VCaP (cell line): ENCODE measurements around the gene CCNB1.

Experiments used
- H3K27ac ChIP-seq: fragments of 450-650 bp; 2 replicates; pipeline ENCODE4 v1.5.1; 2017
- TF ChIP-seq, protein P1 (sequence below): fragments of 450-650 bp; conservative IDR thresholded peaks from 2 replicates; pipeline ENCODE4 v1.5.1; 2017; ENCODE audit warnings: mild to moderate bottlenecking, moderate library complexity

CCNB1 gene

DNA sequence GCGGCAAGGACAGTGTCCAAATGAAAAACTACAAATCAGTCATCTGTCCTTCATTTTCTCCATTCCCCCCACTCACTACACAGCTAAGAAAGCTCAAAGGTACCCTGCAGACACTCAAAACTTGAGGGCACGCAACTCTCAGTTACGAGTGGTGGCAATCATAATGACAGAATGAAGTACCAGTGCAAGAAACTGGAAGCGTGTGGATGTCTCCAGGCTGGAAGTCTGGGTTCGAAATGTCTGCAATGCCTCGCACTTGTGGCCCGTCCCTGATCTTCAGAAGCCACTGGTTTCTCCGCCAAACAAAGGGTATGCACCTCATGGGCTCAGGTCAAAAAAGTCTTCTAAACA, 21.8 kb downstream of the CCNB1 start:
- peak overlapping the region; percentile 84 for H3K27ac ChIP-seq
- TF ChIP-seq, protein P1, sequence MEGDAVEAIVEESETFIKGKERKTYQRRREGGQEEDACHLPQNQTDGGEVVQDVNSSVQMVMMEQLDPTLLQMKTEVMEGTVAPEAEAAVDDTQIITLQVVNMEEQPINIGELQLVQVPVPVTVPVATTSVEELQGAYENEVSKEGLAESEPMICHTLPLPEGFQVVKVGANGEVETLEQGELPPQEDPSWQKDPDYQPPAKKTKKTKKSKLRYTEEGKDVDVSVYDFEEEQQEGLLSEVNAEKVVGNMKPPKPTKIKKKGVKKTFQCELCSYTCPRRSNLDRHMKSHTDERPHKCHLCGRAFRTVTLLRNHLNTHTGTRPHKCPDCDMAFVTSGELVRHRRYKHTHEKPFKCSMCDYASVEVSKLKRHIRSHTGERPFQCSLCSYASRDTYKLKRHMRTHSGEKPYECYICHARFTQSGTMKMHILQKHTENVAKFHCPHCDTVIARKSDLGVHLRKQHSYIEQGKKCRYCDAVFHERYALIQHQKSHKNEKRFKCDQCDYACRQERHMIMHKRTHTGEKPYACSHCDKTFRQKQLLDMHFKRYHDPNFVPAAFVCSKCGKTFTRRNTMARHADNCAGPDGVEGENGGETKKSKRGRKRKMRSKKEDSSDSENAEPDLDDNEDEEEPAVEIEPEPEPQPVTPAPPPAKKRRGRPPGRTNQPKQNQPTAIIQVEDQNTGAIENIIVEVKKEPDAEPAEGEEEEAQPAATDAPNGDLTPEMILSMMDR: no peak

DNA sequence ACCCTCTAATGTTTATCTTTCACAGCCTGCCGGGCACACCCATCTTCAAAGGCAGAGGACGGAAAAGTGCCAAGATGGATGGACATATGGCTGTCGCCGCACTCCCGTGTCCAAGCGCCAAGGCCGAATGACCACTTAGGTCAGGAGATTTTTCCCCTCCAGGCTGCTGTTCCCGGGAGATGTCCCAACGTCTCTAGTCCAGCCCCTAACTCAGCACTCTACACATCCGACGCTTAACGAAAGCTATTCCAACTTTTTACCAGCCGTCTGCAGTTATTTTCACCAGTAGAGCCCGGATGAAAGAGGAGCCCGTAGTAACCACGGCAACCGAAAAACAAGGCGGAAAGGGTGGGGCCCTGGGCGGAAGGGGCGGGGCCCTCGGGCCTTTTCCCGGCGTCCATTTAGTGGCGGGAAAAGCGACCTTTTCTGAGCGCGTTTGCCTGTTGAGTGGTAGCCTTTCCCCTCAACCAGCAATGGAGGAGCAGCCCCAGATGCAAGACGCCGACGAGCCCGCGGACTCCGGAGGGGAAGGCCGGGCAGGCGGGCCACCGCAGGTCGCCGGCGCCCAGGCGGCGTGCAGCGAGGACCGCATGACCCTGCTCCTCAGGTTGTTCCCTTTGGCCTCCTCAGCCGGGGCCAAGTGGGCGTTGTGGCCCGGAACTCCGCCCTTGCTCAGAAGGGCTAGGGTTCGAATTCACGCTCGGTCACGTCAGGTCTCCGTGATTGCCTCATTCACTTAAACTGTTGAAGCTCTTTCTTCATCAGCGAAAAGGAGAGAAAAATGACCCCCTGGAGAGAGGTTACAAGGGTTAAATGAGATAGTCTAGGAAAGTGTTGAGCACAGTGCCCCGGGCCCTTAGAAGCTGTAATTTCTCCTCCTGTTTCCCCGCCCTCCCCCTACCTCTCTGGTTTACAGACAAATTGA, 22.5 kb downstream of the CCNB1 start, which contains the start of gene CENPH:
Gene CENPH, plus strand, starts transcription at position 422 of the 925 bp plus-strand sequence. Its CDS starts 52 bp downstream, at position 474.
- peak within 1 kb of the TSS; percentile 84 for H3K27ac ChIP-seq
- TF ChIP-seq, protein P1: no peak

DNA sequence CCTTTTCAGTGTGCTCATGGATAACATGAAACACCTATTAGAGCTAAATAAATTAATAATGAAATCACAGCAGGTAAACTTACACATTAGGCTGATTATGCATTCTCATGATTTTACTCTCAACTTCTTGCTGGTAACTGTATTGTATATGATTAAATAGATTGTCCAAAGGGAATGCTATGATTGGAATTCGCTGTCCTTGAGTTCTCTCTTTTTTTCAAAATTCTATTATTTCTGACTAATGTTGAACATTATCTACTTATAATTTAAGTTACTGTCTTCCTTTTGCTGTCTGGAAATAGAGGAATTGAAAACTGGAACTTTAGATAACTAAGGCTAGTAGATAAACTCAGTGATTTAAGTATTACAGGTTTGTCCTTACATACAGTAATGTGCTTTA, 35.5 kb downstream of the CCNB1 start:
- TF ChIP-seq, protein P1: no peak

DNA sequence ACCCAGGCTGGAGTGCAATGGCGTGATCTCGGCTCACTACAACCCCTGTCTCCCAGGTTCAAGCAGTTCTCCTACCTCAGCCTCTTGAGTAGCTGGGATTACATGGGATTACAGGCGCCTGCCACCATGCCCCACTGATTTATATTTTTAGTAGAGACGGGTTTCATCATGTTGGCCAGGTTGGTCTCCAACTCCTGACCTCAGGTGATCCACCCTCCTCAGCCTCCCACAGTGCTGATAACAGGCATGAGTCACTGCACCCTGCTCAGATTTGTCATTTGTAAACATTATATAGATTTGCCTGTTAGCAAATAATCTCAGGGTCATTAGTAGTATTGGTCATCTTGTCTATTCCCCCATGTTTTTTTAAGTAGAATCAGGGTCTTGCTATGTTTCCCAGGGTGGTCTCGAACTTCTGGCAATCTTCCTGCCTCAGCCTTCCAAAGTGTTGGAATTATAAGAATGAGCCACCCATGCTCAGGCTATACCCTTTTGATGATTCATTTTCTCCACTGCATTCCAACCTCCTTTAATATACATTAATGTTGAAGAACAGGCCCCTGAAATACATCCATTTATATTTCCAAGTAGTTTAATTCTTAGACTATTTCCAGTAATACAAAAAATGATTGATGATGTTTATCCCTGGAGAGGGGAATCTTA, 39.7 kb downstream of the CCNB1 start:
- TF ChIP-seq, protein P1: no peak
- H3K27ac ChIP-seq: no peak overlapping the region

More for the DNA sequence above, 35.5 kb downstream of the CCNB1 start:
- H3K27ac ChIP-seq: no peak overlapping the region

DNA sequence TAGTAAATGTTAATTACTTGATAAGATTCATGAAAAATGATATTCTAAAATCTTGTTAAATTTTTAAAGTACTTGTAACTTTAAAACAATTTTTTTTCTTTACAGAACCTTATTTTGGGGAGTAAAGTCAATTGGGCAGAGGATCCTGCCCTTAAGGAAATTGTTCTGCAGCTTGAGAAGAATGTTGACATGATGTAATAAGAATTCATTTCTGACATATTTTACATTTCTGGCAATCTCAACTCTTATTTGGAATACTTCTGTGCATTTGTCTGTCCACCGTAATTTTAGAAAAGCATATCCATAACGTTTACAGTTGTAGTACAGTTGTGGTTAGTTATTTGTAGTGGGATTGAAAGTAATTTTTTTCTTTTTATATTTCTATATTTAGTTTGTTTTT, 42.7 kb downstream of the CCNB1 start:
- TF ChIP-seq, protein P1: no peak
- no peak overlapping the region for H3K27ac ChIP-seq

DNA sequence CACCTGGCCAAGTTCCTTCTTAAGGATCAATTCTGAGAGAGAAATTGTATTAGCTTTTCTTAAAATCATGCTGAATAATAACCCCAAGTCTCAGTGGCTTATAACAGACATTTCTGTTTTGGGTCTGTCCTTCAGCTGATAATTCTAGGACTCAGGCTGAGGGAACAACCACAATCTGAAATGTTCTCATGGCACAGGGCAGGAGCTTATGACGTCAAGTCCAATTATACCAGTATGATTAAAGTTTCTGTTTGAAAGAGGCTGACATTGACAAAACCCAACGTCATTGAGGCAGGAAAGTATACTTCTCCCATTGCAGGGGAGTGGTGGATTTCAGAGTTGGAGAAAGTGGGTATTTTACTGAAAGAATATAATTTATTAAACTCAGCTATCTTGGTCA, 44.2 kb downstream of the CCNB1 start:
- H3K27ac ChIP-seq: no peak overlapping the region
- TF ChIP-seq, protein P1: no peak

DNA sequence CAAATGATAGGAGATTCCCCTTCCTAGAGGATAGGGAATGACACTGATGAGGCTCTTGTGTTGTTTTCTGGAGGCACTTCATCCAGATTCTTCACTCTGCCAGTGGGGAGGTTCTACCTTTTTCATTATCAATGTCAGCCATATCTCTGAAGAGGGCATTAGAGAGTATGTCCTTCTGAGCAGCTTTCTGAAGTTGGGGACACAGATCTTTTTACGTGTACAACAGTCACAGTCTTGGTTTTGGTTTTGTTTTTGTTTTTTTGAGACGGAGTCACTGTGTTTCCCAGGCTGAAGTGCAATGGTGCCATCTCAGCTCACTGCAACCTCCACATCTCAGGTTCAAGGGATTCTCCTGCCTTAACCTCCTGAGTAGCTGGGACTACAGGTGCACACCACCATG, 45.1 kb downstream of the CCNB1 start:
- TF ChIP-seq, protein P1: no peak

More for the DNA sequence above, 45.1 kb downstream of the CCNB1 start:
- no peak overlapping the region for H3K27ac ChIP-seq
